ENCODE measurements around the gene DCHS2. TPM values are rescaled to one million over a fixed set of nuclear protein-coding genes. Genes with fewer than 3 reads are reported as not detected.

The DCHS2 gene
- total RNA-seq, 1 experiment from 2014 or later: 0.02 TPM

DNA sequence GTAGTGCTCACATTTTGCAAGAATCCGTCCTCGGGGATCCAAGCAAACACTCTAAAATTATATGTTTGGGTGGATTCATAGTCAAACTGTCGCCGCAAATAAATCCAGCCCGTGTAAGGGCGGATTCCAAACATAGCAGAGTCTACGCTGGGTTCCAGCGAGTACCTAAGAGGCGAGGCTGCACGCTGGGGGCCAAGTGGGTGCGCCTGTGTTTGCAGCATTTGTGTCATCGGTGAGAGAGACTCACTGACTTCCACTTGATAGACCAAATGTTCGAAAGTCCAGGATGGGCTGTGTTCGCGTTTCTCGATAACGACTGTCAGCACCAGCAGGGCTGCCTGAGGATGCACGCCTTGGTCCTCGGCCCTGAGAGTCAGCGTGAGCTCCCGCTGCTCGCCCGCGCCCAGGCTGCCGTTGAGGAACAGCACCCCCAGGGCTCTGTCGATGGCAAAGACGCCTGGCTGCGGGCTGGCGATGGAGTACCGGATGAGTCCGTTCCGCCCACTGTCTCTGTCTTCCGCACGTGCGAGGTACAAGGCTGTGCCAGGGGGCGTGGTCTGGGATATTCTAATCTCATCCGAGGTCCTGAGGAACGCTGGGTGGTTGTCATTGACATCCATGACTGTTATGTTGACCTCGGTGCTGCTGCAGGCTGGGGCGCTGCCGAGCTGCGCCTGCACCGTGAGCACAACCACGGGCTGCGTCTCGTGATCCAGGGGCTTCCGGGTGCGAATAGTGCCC lies 158.7 kb downstream of the DCHS2 start:
- POLR2A ChIA-PET (ENCODE audit: unreplicated experiment): interaction anchor here (0.7 kb wide), 1 partner anchor 411 kb away, joined by 3 read pairs; the partner anchor contains the start of gene LRAT
- Histone ChIP-seq H3K9me2 (ENCODE audit: insufficient read depth) (no peaks in the 10 kb centered on the region), H3K36me3 (ENCODE audit: low read depth) (no peaks in the 10 kb centered on the region), H3K27ac (no peak overlapping the region), H3K79me2 (ENCODE audit: low read depth) (no peaks in the 10 kb centered on the region), H3K4me3 (no peak overlapping the region), H4K20me1 (ENCODE audit: insufficient read depth) (no peaks in the 10 kb centered on the region), H3K4me2 (no peak overlapping the region), H3K9me3 (ENCODE audit: insufficient read depth, low read depth) (no peaks in the 10 kb centered on the region), H3F3A (ENCODE audit: insufficient read depth, low read depth) (no peaks in the 10 kb centered on the region), H2AFZ (no peak overlapping the region), H3K27me3 (ENCODE audit: insufficient read depth, low read depth) (no peaks in the 10 kb centered on the region), H3K4me1 (replicated peaks; ENCODE audit: insufficient read depth) (no peaks in the 10 kb centered on the region)
- DNase-seq: no peak
- CTCF ChIA-PET: no interaction called here
- BruUV-seq (replicated peaks): no TSS peak
- TF ChIP-seq EZH2 (IDR thresholded peaks at IDR 0.05; ENCODE audit: low read depth): no peak
- TF ChIP-seq, protein P1, sequence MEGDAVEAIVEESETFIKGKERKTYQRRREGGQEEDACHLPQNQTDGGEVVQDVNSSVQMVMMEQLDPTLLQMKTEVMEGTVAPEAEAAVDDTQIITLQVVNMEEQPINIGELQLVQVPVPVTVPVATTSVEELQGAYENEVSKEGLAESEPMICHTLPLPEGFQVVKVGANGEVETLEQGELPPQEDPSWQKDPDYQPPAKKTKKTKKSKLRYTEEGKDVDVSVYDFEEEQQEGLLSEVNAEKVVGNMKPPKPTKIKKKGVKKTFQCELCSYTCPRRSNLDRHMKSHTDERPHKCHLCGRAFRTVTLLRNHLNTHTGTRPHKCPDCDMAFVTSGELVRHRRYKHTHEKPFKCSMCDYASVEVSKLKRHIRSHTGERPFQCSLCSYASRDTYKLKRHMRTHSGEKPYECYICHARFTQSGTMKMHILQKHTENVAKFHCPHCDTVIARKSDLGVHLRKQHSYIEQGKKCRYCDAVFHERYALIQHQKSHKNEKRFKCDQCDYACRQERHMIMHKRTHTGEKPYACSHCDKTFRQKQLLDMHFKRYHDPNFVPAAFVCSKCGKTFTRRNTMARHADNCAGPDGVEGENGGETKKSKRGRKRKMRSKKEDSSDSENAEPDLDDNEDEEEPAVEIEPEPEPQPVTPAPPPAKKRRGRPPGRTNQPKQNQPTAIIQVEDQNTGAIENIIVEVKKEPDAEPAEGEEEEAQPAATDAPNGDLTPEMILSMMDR (conservative IDR thresholded peaks at IDR 0.05): no peak
- intact Hi-C loops (cut with micrococcal nuclease; ENCODE audit: unreplicated experiment): no loop called here

DNA sequence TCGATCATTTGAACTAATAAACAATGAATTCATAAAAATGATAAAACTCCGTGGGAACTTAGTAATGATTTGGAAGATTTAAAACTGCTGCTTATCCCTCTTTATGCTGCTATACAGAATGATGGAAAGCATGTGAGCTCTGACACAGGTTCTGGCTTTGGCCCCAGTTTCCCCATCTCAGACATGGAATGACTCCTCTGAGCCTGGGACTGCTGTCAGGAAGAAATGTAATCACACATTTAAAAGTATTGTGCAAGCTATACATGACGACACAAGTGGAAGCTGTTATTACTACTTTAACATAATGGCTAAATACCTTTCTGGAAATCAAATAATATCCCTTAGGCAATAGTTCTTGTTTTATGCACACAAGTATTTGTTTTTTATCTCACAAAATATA lies 161.7 kb downstream of the DCHS2 start:
- no peaks in the 10 kb centered on the region for H4K20me1 ChIP-seq (ENCODE audit: insufficient read depth)
- H3K9me2 ChIP-seq (ENCODE audit: insufficient read depth): no peaks in the 10 kb centered on the region
- H3K27me3 ChIP-seq (ENCODE audit: insufficient read depth, low read depth): no peaks in the 10 kb centered on the region
- no peak overlapping the region for H3K4me2 ChIP-seq
- ChIA-PET POLR2A (ENCODE audit: unreplicated experiment) (interaction anchor here (0.8 kb wide), 1 partner anchor 140 kb away, joined by 9 read pairs; no protein-coding TSS in a partner anchor), CTCF (no interaction called here)
- H2AFZ ChIP-seq: no peak overlapping the region
- no peaks in the 10 kb centered on the region for H3K36me3 ChIP-seq (ENCODE audit: low read depth)
- no peaks in the 10 kb centered on the region for H3K79me2 ChIP-seq (ENCODE audit: low read depth)
- no peak overlapping the region for H3K4me3 ChIP-seq
- H3K27ac ChIP-seq: no peak overlapping the region
- no TSS peak for BruUV-seq (replicated peaks)
- H3F3A ChIP-seq (ENCODE audit: insufficient read depth, low read depth): no peaks in the 10 kb centered on the region
- TF ChIP-seq EZH2 (IDR thresholded peaks at IDR 0.05; ENCODE audit: low read depth): no peak
- TF ChIP-seq, protein P1 (conservative IDR thresholded peaks at IDR 0.05): no peak
- DNase-seq: no peak
- intact Hi-C loops (cut with micrococcal nuclease; ENCODE audit: unreplicated experiment): loop anchor here (1.0 kb wide), 1 partner anchor 292 kb away; no protein-coding TSS in a partner anchor
- H3K9me3 ChIP-seq (ENCODE audit: insufficient read depth, low read depth): no peaks in the 10 kb centered on the region
- no peaks in the 10 kb centered on the region for H3K4me1 ChIP-seq (replicated peaks; ENCODE audit: insufficient read depth)

DNA sequence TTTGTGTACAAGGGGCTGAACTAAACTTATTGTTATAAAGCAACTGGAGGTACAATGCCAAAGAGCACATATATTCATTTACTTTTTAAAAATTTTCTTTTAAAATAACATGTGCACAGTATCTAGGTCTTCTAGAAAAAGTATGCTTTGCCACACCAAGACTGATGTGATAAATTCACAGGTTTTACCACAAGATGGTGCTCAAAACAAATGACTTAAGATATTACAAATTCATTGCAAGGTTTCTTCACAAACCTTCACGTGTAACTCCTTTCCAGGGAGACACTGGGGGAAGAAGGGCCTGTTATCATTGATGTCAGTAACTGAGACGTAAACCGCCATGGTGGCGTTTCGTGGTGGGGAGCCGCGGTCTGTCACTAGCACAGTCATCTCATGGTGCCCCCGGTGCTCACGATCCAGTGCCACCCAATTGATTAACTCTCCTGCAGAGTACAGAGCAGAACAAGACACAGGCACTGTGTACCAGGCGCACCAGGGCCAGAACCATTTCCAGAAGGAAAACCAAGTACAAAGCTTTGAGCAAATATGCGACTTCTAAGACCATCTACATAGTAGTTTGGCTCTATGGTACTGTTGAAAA lies 162.2 kb downstream of the DCHS2 start:
- TF ChIP-seq, protein P1 (conservative IDR thresholded peaks at IDR 0.05): peak; percentile 48; the same call in 1 of the 2 replicates
- TF ChIP-seq EZH2 (IDR thresholded peaks at IDR 0.05; ENCODE audit: low read depth): no peak
- no peak for DNase-seq
- Histone ChIP-seq H3K4me2 (no peak overlapping the region), H3K4me3 (no peak overlapping the region), H3K27ac (no peak overlapping the region), H3K9me2 (ENCODE audit: insufficient read depth) (no peaks in the 10 kb centered on the region), H3K36me3 (ENCODE audit: low read depth) (no peaks in the 10 kb centered on the region), H3K9me3 (ENCODE audit: insufficient read depth, low read depth) (no peaks in the 10 kb centered on the region), H4K20me1 (ENCODE audit: insufficient read depth) (no peaks in the 10 kb centered on the region), H3K27me3 (ENCODE audit: insufficient read depth, low read depth) (no peaks in the 10 kb centered on the region), H3K79me2 (ENCODE audit: low read depth) (no peaks in the 10 kb centered on the region), H2AFZ (no peak overlapping the region), H3F3A (ENCODE audit: insufficient read depth, low read depth) (no peaks in the 10 kb centered on the region), H3K4me1 (replicated peaks; ENCODE audit: insufficient read depth) (no peaks in the 10 kb centered on the region)
- no TSS peak for BruUV-seq (replicated peaks)
- ChIA-PET CTCF (no interaction called here), POLR2A (ENCODE audit: unreplicated experiment) (no interaction called here)
- intact Hi-C loops (cut with micrococcal nuclease; ENCODE audit: unreplicated experiment): loop anchor here (1.0 kb wide), 1 partner anchor 293 kb away; no protein-coding TSS in a partner anchor
